Uterus (tissue), 2 donors: ENCODE results near the gene OTOGL.

Source experiments
- CTCF ChIP-seq, 4 experiments: fragments of 200-600 bp in 2 of 4; fragments of 450-650 bp in 2 of 4; sonication (generic) in 2 of 4; IDR thresholded peaks; one replicate each; pipeline ENCODE4 v1.5.1; 2016 to 2019; ENCODE audit warnings: antibody characterized with exemption in 4 of 4, mild to moderate bottlenecking in 2 of 4, moderate library complexity in 1 of 4
- POLR2A ChIP-seq, 2 donors: fragments of 450-650 bp; IDR thresholded peaks; one replicate each; pipeline ENCODE4 v1.6.1; 2016; ENCODE audit warnings: antibody characterized with exemption in 2 of 2, mild to moderate bottlenecking in 1 of 2, moderate library complexity in 1 of 2

- TF ChIP-seq POLR2A (IDR thresholded peaks at IDR 0.05) (no peak), CTCF (IDR thresholded peaks at IDR 0.05) (no peak)
These were observed 312.4 kb downstream of the OTOGL start for GRCh38 chr12:80411787-80412186.
